Endometrium (tissue), 2 donors: Measurements from ENCODE around the gene ACR.
A peak's percentile ranks its signal among the peaks of the same experiment; 100 is the strongest.

Source experiments
- FAIRE-seq: peaks from 2 replicates; lab custom pipeline; 2012; peaks lifted over from hg19 to GRCh38; lab: Jason Lieb, UNC
- donor health status: control.
- donor health status: control.

ACR gene

DNA sequence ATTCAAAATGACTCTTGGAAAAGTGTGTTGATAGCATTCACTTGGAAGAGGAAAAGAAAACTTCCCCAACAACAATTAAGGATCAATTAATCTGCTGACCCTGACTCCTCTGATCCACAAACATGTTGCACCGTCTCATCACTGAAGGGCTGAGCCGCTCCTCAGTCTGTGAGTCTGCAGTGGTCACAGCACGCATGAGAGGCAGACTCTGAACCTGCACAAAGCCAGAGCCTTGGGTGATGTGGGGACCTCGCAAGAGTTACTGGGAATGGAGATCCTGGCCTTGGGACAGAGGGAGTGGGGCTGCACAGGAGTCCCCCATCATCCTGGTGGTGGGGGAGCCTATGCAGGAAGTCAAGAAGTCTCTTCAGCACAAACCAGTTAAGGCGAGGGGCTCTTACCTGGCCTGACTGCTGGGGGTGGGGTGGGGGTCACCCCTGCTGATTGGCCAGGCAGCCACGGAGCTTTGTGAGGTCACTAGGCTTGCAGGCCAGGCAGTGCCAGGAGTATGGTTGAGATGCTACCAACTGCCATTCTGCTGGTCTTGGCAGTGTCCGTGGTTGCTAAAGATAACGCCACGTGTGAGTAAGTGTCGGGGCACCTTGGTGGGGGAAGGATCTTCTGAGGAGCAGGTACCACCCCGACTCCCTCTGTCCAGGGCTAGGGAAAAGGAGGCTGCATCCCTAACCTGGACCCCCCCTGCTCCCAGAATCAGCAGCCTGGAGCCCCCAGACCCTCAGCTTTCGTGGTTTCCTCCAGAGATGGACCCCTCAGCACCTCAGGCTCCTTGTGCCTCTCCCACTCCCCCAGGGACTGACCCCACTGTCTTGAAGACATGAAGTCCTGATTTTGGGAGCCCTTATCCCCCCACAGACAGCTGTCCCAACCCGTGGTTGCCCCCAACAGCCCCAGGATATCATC lies at the start of gene ACR:
TSS of gene ACR (plus strand) at position 477 of the 921 bp plus-strand sequence. CDS start at position 509, 32 bp downstream.
- no peak for FAIRE-seq

- FAIRE-seq, result no peak
Measured at GRCh38 chr22:50688448-50688847, 49.6 kb upstream of the ACR start.

DNA sequence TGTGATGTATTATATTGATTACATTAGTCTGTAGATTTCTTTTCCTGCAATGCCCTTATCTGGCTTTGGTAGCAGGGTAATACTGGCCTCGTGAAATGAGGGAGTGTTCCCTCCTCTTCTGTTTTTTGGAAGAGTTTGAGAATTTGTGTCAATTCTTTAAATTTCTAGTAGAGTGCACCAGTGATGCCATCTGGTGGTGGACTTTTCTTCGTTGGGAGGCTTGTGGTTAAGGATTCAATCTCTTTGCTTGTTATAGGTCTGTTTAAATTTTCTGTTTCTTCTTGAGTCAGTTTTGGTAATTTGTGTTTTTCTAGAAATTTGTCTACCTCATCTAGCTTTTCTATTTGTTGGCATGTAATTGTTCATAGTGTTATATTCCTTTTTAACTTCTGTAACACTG lies 46.5 kb upstream of the ACR start:
- peak; percentile 43 for FAIRE-seq

GRCh38 chr22:50693462-50693861 lies 44.5 kb upstream of the ACR start:
- FAIRE-seq, result no peak

GRCh38 chr22:50694099-50694605 lies 43.9 kb upstream of the ACR start:
- FAIRE-seq, result no peak

DNA sequence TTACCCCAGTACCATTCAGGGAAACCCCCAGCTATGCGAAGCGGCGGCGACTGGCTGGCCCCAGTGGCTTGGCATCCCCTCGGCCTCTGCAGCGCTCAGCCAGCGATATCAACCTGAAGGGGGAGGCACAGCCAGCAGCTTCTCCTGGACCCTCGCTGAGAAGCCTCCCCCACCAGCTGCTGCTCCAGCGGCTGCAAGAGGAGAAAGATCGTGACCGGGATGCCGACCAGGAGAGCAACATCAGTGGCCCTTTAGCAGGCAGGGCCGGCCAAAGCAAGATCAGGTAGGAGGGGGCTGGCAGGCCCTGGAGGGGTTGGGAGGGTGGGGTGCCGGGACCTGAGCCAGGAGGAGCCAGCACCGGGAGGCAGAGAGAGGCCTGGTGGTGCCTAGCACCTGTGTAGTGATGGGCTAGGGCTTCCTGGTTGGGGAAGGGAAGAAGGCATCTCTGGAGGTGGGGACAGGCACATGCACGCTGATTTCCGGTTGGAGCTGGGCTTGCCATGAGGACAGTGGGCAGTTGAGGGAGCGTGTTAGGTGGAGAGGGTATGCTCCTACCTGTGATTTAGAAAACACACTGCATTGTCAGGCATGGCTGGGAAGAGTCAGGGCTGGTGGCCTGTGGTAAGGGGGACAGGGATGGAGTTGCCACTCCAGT lies 43.1 kb upstream of the ACR start:
- FAIRE-seq, result no peak

- FAIRE-seq, result no peak
Measured at GRCh38 chr22:50695421-50696250, 42.4 kb upstream of the ACR start.

DNA sequence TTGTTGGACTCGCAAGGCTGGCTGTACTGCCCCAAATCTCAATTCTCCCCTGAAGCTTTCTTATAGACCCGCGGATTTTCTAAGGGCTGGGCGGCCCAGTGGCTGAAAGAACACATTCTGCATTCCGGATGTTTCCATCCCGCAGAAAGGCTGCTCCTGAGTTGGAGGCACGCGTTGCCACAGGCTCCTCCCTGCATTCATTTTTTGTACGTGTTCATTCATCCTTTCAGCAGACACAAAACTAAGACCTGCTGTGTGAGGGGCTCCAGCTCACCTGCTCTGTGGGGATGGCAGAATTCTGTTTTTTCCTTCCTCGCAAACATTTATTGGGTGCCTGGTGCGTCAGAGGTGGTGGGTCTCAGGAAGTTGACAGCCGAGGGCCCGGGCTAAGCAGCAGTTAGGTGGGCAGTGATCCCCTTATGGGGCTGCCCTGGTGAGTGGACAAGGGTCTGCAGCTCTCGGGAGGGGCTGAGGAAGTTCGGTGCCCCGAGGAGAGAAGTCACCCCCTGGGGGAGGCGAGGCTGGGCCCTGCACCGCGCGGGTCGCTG lies 41.7 kb upstream of the ACR start:
- FAIRE-seq, result no peak

- no peak for FAIRE-seq
Measured at GRCh38 chr22:50696799-50697561, 41.0 kb upstream of the ACR start.

GRCh38 chr22:50697667-50698506 lies 40.1 kb upstream of the ACR start:
- FAIRE-seq, result no peak

DNA sequence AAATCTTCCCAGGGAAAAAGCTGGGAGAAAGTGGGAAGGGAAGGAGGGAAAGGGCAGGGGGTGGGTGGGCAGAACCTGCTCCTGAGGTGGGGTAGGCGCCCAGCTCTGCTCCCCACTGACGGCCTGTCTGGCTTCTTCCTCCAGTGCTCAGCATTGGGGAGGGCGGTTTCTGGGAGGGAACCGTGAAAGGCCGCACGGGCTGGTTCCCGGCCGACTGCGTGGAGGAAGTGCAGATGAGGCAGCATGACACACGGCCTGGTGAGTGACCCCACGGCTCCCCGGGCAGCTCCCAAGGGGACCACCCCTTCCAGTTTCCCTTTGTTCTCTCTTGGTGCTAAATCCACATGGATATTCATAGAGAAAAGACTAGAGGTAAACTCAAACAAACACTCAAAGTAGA lies 39.5 kb upstream of the ACR start:
- no peak for FAIRE-seq

GRCh38 chr22:50699001-50699755 lies 38.8 kb upstream of the ACR start:
- no peak for FAIRE-seq

GRCh38 chr22:50699756-50700386 lies 38.1 kb upstream of the ACR start:
- FAIRE-seq, result no peak

DNA sequence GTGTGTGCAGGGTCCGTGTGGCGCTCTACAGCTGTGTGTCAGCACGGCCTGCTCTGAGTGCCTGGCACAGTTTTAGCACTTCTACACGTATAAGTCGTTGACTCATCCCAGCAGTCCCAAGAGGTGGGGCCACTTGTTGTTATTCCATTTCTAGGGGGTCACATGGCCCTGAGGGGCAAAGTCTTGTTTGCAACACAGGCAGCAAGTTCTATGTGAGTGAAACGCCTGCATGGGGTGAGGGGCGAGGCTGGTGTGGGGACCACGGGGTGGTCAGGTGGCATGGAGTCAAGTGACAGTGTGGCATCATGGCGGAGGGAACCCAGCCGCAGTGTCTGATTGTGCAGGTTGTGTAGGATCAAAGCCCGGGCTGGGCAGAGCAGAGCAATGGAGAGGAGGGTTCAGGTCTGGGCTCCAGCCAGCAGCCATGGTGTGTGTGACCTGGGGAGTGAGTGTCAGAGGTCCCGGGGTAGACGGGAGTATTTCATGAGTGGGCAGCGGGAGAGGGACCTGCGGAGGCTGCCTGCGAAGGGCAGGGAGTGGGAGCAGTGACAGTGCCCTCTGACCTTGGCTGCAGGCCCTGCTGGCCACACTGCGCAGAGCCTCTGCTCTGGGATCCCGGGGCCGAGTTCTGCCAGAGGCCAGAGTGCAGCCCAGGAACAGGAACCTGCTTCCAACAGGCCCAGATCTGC lies 37.5 kb upstream of the ACR start:
- FAIRE-seq, result no peak

DNA sequence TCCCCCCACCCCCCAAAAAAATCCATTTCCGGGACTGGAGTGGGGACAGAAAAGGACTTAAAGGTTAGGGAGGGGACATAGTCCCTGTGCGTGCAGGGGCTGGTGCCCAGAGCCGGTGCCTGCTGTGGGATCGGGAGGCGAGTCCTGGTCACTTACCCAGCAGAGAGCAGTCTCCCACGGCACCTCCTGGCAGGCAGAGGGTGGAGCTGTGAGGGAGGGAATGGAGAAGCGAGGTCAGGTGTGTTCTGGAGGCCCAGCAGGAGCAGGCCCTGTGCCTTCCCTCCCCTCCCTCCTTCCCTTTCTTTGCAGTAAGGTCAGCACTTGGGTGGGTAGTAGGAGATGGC lies 37.0 kb upstream of the ACR start:
- no peak for FAIRE-seq

- no peak for FAIRE-seq
Measured at GRCh38 chr22:50701428-50702154, 36.4 kb upstream of the ACR start.

GRCh38 chr22:50702261-50702671 lies 35.7 kb upstream of the ACR start:
- no peak for FAIRE-seq
